BLaER1 treated with 17β-estradiol and CSF1 and Interleukin-3, amounts not matched to agents 10 nM and 100 nM (cell line): ENCODE measurements around the gene PLSCR2.
"Not testable (repeated sequence)": the region's sequence is repeated elsewhere in the genome, so short reads cannot be mapped to it uniquely, and the experiment has no call there.

Experiments
- H3K27ac ChIP-seq, 11 experiments: shearing (Covaris generic); formaldehyde crosslinking; 2 replicates each; pipeline ENCODE4 v1.8.1; 2022
- H3K27me3 ChIP-seq, 11 experiments: shearing (Covaris generic); formaldehyde crosslinking; 2 replicates each; pipeline ENCODE4 v1.8.1; 2022
- H3K36me3 ChIP-seq, 11 experiments: shearing (Covaris generic); formaldehyde crosslinking; 2 replicates each; pipeline ENCODE4 v1.8.1; 2022
- H3K4me1 ChIP-seq, 10 experiments: shearing (Covaris generic); formaldehyde crosslinking; 2 replicates each; pipeline ENCODE4 v1.8.1; 2022
- H3K4me2 ChIP-seq, 11 experiments: shearing (Covaris generic); formaldehyde crosslinking; 2 replicates each; pipeline ENCODE4 v1.8.1; 2022
- H3K4me3 ChIP-seq, 10 experiments: shearing (Covaris generic); formaldehyde crosslinking; 2 replicates each; pipeline ENCODE4 v1.8.1; 2022
- H3K9ac ChIP-seq, 11 experiments: shearing (Covaris generic); formaldehyde crosslinking; 2 replicates each; pipeline ENCODE4 v1.8.1; 2022
- H3K9me3 ChIP-seq, 11 experiments: shearing (Covaris generic); formaldehyde crosslinking; replicated peaks in 1 of 11; 2 replicates each; pipeline ENCODE4 v1.8.1; 2022
- H4K20me1 ChIP-seq, 11 experiments: shearing (Covaris generic); formaldehyde crosslinking; 2 replicates each; pipeline ENCODE4 v1.8.1; 2022
- Cebpa-rat ChIP-seq, 11 experiments: shearing (Covaris generic); IDR thresholded peaks; 2 replicates each; pipeline ENCODE4 v1.8.1; 2022

Gene PLSCR2

DNA sequence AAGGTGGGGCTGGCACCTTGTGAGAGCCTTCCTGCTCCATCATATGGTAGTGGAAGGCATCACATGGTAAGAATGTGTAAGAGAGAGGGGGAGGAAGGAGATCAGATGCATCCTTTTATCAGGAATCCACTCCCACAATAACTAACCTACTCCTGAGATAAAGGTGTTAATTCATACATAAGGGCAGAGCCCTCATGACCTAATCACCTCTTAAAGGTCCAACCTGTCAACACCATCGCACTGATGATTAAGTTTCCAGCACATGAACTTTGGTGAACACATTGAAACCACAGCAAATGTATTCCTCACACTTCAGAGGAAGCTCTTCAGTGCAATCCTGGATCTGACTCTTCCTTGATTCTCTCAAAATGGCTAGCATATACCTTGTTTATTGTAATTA is 55.4 kb downstream of the PLSCR2 start:
- TF ChIP-seq Cebpa-rat (IDR thresholded peaks at IDR 0.05) = no peak
- H4K20me1 ChIP-seq = no peaks in the 10 kb centered on the region
- no peak overlapping the region for H3K4me3 ChIP-seq
- peaks cover 0 to 6% (median 0%) of the 10 kb centered on the region in 10 experiments; a peak in 1 of 20 replicates for H3K4me1 ChIP-seq
- no peaks in the 10 kb centered on the region for H3K36me3 ChIP-seq
- H3K27me3 ChIP-seq = no peaks in the 10 kb centered on the region
- no peak overlapping the region for H3K27ac ChIP-seq
- no peak overlapping the region for H3K9ac ChIP-seq
- no peak overlapping the region for H3K4me2 ChIP-seq
- H3K9me3 ChIP-seq = peaks cover 16 to 37% (median 23%) of the 10 kb centered on the region in 11 experiments

DNA sequence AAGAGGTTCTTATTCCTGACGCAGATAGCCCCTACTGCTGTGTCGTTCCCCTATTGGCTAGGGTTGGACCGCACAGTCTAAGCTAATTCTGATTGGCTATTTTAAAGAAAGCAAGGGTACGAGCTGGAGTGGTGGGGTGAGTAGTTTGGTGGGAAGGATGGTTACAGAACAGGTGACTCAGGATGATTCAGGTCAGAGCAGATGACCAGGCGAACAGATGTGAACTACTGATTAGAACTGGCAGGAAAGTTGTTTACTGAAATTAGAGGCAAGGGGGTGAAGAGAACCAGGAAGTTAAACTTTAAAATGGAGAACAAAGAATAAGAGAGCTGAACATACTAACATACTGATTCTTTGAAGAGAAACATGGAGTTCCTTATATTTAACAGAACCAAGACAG is 56.6 kb downstream of the PLSCR2 start:
- H3K4me2 ChIP-seq, H3K27me3 ChIP-seq, H3K27ac ChIP-seq, H3K4me1 ChIP-seq, H3K4me3 ChIP-seq, H3K9ac ChIP-seq, H3K36me3 ChIP-seq, H4K20me1 ChIP-seq: not testable (repeated sequence)
- H3K9me3 ChIP-seq = peaks cover 16 to 37% (median 23%) of the 10 kb centered on the region in 11 experiments

DNA sequence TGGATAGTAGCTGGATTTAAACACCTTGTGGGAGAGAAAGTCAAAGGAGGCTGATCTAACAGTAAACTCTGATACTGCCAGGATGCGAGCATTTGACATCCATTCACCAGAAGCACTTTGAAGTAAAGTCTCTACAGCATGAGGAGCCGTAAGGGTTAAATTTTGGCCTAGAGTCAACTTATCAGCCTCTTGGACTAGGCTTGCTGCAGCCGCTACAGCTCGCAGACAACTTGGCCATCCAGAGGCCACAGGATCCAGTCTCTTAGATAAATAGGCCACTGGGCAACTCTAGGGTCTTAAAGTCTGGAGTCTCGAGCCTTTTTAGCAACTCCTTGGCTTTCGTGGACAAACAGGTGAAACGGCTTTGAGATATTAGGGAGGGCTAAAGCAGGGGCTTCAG is 61.4 kb downstream of the PLSCR2 start:
- TF ChIP-seq Cebpa-rat (IDR thresholded peaks at IDR 0.05) = no peak
- no peak overlapping the region for H3K27ac ChIP-seq
- no peak overlapping the region for H3K4me3 ChIP-seq
- H3K36me3 ChIP-seq = no peaks in the 10 kb centered on the region
- no peak overlapping the region for H3K9ac ChIP-seq
- no peaks in the 10 kb centered on the region for H4K20me1 ChIP-seq
- H3K9me3 ChIP-seq = peaks cover 14 to 25% (median 20%) of the 10 kb centered on the region in 11 experiments
- no peak overlapping the region for H3K4me2 ChIP-seq
- no peaks in the 10 kb centered on the region for H3K27me3 ChIP-seq
- no peaks in the 10 kb centered on the region for H3K4me1 ChIP-seq

DNA sequence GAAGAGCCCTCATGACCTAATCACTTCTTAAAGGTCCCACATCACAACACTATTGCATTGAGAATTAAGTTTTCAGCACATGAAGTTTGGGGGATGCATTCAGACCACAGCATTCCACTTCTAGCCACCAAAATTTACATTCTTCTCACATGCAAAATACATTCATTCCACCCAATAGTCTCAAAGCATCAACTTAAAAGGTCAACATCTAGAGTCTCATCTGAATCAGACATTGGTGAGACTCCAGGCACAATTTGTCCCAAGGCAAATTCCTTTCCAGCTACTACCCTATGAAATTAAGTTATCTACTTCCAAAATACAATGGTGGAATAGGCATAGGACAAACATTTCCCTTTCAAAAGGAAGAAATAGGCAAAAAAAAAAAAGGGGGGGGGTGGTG is 64.9 kb downstream of the PLSCR2 start:
- no peak overlapping the region for H3K4me3 ChIP-seq
- no peaks in the 10 kb centered on the region for H3K27me3 ChIP-seq
- H3K9me3 ChIP-seq = no peaks in the 10 kb centered on the region
- TF ChIP-seq Cebpa-rat (IDR thresholded peaks at IDR 0.05) = no peak
- H4K20me1 ChIP-seq = no peaks in the 10 kb centered on the region
- H3K9ac ChIP-seq = no peak overlapping the region
- H3K27ac ChIP-seq = no peak overlapping the region
- H3K4me2 ChIP-seq = no peak overlapping the region
- H3K4me1 ChIP-seq = no peaks in the 10 kb centered on the region
- no peaks in the 10 kb centered on the region for H3K36me3 ChIP-seq

DNA sequence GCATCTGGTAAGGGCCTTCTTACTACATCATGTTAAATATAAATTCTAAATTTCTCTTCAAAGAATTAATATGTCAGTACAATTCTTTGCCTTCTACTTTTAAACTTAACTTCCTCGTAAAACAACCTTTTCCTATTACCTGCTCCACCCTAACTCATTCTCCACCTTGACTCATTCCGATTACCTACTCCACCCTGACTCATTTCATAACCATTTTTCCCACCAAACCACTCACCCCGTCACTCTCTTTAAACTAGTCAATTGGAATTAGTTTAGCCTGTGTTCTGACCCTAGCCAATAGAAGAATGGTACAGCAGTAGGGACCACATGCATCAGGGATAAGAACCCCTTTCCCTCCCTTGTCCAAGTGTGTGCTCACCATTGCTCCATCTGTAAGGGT is 65.6 kb downstream of the PLSCR2 start:
- H3K4me2 ChIP-seq = no peak overlapping the region
- H3K4me1 ChIP-seq = no peaks in the 10 kb centered on the region
- no peaks in the 10 kb centered on the region for H3K9me3 ChIP-seq
- H3K4me3 ChIP-seq = no peak overlapping the region
- no peak for TF ChIP-seq Cebpa-rat (IDR thresholded peaks at IDR 0.05)
- H3K27me3 ChIP-seq = no peaks in the 10 kb centered on the region
- H4K20me1 ChIP-seq = no peaks in the 10 kb centered on the region
- H3K27ac ChIP-seq = no peak overlapping the region
- no peaks in the 10 kb centered on the region for H3K36me3 ChIP-seq
- no peak overlapping the region for H3K9ac ChIP-seq

DNA sequence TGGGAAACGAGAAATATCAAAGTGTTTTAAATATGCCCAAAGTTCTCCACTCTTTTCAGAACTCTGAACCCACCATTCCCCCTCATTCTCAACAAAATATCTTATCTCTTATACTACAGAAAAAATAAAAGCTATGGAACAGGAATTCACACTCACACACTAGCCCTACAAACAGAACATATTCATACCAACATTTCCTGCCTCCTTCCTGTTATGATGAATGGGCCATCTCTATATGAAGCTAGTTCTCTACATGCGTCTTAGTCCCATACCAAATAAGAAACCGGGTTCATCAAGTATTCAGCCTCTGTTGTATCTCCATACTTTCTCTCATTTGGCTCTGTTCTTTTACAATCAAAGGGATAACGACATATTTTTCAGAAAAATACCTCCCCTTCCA is 72.6 kb downstream of the PLSCR2 start:
- Histone ChIP-seq H4K20me1 (no peaks in the 10 kb centered on the region), H3K36me3 (no peaks in the 10 kb centered on the region), H3K9me3 (no peaks in the 10 kb centered on the region), H3K4me2 (no peak overlapping the region), H3K4me1 (no peaks in the 10 kb centered on the region), H3K27me3 (no peaks in the 10 kb centered on the region), H3K4me3 (no peak overlapping the region), H3K9ac (no peak overlapping the region), H3K27ac (no peak overlapping the region)
- no peak for TF ChIP-seq Cebpa-rat (IDR thresholded peaks at IDR 0.05)

DNA sequence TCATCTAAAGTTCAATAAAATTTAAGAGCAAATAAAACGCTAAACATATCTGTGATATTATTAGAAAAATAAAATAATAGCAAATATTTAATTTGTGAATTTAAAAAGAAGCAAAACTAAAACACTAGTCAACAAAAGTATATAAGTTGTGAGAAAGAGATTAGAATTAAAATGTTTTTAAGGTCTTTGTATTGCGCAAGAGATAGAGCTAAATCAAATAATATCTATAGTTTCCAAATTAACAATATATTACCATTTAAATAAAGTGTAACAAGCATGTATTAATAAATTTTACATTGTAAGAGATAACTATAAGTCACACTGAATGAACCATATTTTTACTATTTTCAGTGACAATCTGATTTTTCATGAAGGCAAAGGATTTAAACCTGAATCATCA is 74.2 kb downstream of the PLSCR2 start:
- TF ChIP-seq Cebpa-rat (IDR thresholded peaks at IDR 0.05) = no peak
- no peak overlapping the region for H3K27ac ChIP-seq
- no peaks in the 10 kb centered on the region for H4K20me1 ChIP-seq
- H3K36me3 ChIP-seq = no peaks in the 10 kb centered on the region
- no peaks in the 10 kb centered on the region for H3K27me3 ChIP-seq
- no peak overlapping the region for H3K4me2 ChIP-seq
- H3K4me1 ChIP-seq = no peaks in the 10 kb centered on the region
- H3K4me3 ChIP-seq = no peak overlapping the region
- no peaks in the 10 kb centered on the region for H3K9me3 ChIP-seq
- H3K9ac ChIP-seq = no peak overlapping the region

DNA sequence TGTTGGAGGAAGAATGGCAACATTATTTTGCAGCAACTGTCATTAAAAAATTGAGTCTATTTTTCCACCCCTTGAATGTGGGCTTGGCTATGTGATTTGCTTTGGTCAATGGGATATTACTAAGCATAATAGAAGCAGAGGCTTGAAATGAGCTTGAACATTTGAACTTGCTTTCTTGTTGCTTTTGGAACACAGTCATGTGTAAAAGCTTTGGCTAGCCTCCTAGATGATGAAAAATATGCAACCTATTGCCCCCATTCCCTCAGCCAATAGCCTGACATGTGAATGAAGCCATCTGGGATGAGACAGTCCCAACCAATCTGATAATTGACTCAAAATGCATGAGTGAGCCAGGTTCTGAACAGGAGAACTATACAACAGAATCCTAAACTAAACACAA is 78.4 kb downstream of the PLSCR2 start:
- Histone ChIP-seq H3K4me3 (no peak overlapping the region), H3K27me3 (no peaks in the 10 kb centered on the region), H3K27ac (no peak overlapping the region), H3K9ac (no peak overlapping the region), H3K9me3 (no peaks in the 10 kb centered on the region), H3K4me1 (no peaks in the 10 kb centered on the region), H4K20me1 (no peaks in the 10 kb centered on the region), H3K4me2 (no peak overlapping the region), H3K36me3 (no peaks in the 10 kb centered on the region)
- TF ChIP-seq Cebpa-rat (IDR thresholded peaks at IDR 0.05) = no peak

DNA sequence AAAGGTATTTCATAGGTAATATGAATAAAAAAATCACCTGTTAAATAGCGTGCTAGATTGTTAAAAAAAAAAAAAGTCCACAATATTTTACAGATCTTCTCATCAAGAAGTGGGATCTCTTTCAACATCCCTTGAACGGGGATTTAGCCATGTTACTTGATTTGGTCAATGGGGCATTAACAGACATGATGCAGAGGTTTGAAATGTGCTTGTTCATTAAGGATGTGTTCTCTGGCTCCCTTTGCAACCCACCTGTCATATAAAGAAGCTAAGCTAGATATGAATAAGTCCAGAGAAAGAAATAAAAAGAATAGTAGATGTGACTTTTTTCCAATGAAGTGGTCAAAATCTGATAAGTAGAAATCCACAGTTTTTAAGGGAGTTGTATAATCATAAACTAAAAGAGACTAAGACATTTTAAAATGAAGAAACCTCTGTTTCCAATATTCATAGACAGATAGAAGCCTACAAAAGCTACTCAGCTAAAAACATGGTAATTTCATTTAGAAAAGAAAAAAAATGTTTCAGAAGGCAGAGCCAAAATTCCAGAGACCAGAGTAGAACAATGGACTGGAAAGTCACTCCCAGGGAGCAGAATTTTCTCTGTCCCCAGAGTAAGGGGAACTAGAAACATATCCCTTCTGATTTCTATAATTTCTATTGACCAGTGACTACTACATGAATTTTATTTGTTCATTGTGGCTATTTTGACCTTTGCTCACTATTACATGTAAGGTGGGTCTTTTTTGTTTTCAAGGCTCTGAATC is 79.2 kb downstream of the PLSCR2 start:
- Histone ChIP-seq H3K27me3 (no peaks in the 10 kb centered on the region), H3K27ac (no peak overlapping the region), H4K20me1 (no peaks in the 10 kb centered on the region), H3K9ac (no peak overlapping the region), H3K4me3 (no peak overlapping the region), H3K36me3 (no peaks in the 10 kb centered on the region), H3K4me2 (no peak overlapping the region), H3K9me3 (no peaks in the 10 kb centered on the region), H3K4me1 (no peaks in the 10 kb centered on the region)
- TF ChIP-seq Cebpa-rat (IDR thresholded peaks at IDR 0.05) = no peak

DNA sequence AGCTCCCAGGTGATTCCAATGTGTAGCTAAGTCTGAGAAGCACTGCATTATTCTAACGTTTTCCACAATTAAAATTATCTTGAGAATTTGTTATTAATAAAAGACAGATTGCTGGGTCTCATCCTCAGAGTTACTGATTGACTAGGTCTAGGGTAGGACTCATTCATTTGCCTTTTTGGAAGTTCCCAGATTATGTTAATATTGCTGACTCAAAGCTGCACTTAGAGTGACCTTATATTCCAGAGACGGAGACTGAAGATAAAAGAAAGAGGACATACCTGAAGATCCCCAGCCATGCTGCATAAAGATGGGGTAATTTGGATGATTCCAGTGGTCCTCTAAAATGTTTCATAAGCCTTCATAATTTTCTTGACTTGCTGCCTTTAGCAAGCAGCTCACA is 81.8 kb downstream of the PLSCR2 start:
- no peak overlapping the region for H3K9ac ChIP-seq
- no peak overlapping the region for H3K4me3 ChIP-seq
- no peaks in the 10 kb centered on the region for H3K36me3 ChIP-seq
- no peak overlapping the region for H3K27ac ChIP-seq
- TF ChIP-seq Cebpa-rat (IDR thresholded peaks at IDR 0.05) = no peak
- no peaks in the 10 kb centered on the region for H4K20me1 ChIP-seq
- no peaks in the 10 kb centered on the region for H3K27me3 ChIP-seq
- no peaks in the 10 kb centered on the region for H3K4me1 ChIP-seq
- H3K9me3 ChIP-seq = no peaks in the 10 kb centered on the region
- no peak overlapping the region for H3K4me2 ChIP-seq
